Transverse colon (tissue), 4 donors: Measurements from ENCODE around the gene JAZF1. TPM values are rescaled to one million over a fixed set of nuclear protein-coding genes. Genes with fewer than 3 reads are reported as not detected.

ENCODE experiments used
- DNase-seq: peaks from one replicate; pipeline ENCODE4 v3.0.0-alpha.2; 2019
- H3K27ac ChIP-seq, 4 donors: fragments of 200-600 bp; sonication (generic); 2 replicates each; pipeline ENCODE4 v1.5.1; 2016 to 2018; ENCODE audit warnings: inconsistent platforms in 4 of 4
- H3K27me3 ChIP-seq: fragments of 200-600 bp; sonication (generic); 2 replicates; pipeline ENCODE4 v1.5.1; 2017; ENCODE audit warnings: inconsistent platforms
- H3K36me3 ChIP-seq, 4 donors: fragments of 200-600 bp; sonication (generic); 2 replicates each; pipeline ENCODE4 v1.5.1; 2017 to 2019; ENCODE audit warnings: inconsistent platforms in 4 of 4
- H3K4me1 ChIP-seq, 4 donors: fragments of 200-600 bp; sonication (generic); 2 replicates each; pipeline ENCODE4 v1.5.1; 2017 to 2020; ENCODE audit warnings: inconsistent platforms in 4 of 4
- H3K4me3 ChIP-seq, 4 donors: fragments of 200-600 bp; sonication (generic); 1 replicate in 1 of 4; 2 replicates in 3 of 4; pipeline versions ENCODE4 v1.5.1 to v1.6.1; 2017 to 2019; ENCODE audit warnings: inconsistent platforms in 4 of 4
- H3K9me3 ChIP-seq, 2 donors: fragments of 200-600 bp; sonication (generic); 2 replicates each; pipeline ENCODE4 v1.5.1; 2017 to 2019; ENCODE audit warnings: inconsistent platforms in 2 of 2
- CTCF ChIP-seq, 5 experiments: fragments of 200-600 bp in 3 of 5; fragments of 450-650 bp in 2 of 5; sonication (generic) in 3 of 5; IDR thresholded peaks; 1 replicate in 2 of 5; 2 replicates in 3 of 5; pipeline ENCODE4 v1.5.1; 2016 to 2017; ENCODE audit warnings: antibody characterized with exemption in 5 of 5, inconsistent platforms in 3 of 5, mild to moderate bottlenecking in 2 of 5, moderate library complexity in 1 of 5
- EP300 ChIP-seq: sonication (generic); formaldehyde crosslinking; IDR thresholded peaks from one replicate; pipeline ENCODE4 v1.6.1; 2017; ENCODE audit warnings: antibody characterized with exemption, low read depth
- POLR2A ChIP-seq: fragments of 450-650 bp; IDR thresholded peaks from one replicate; pipeline ENCODE4 v1.6.1; 2016; ENCODE audit warnings: antibody characterized with exemption, mild to moderate bottlenecking, moderate library complexity
- POLR2AphosphoS5 ChIP-seq, 3 donors: sonication (generic); formaldehyde crosslinking; IDR thresholded peaks; one replicate each; pipeline ENCODE4 v1.6.1; 2016; ENCODE audit warnings: antibody characterized with exemption in 3 of 3
- WGBS, 2 donors: methylation state at CpG; one replicate each; pipeline ENCODE4 v1.1.5; 2018; ENCODE audit warnings: low coverage in 1 of 2; 5-methylcytosine and 5-hydroxymethylcytosine counted together
- in situ Hi-C, 4 donors: fragments of 200-750 bp; cut with MboI; loops; one replicate each; pipeline versions ENCODE4 v1.15.0 to v1.15.1; 2017; ENCODE audit warnings: low sequenced_read_pairs in 3 of 4, low pct_ligation_motif_present in 1 of 4, low pct_unique_long_range_greater_than_20kb in 1 of 4
- intact Hi-C: fragments of 100-400 bp; cut with DNase I; formaldehyde crosslinking; loops from one replicate; pipeline ENCODE4 v1.15.1; 2023; ENCODE audit warnings: low total_unique reads
- total RNA-seq, 4 donors: library from RNA; depleted of rRNA; stranded (reverse); fragments of >200 nt; gene quantifications; one replicate each; pipeline ENCODE4 v1.1.0, GENCODE V29; 2016

Gene JAZF1
- total RNA-seq, 4 donors from 2014 or later: 11.0 to 12.2 (median 11.5) TPM

- H3K9me3 ChIP-seq: no peaks in the 10 kb centered on the region
- 59 to 72% methylated on average over 5 to 6 of the region's 6 CpGs for WGBS, 2 donors
- H3K27ac ChIP-seq: no peak overlapping the region
- TF ChIP-seq CTCF (IDR thresholded peaks at IDR 0.05) (no peak), POLR2A (no peak), EP300 (no peak), POLR2AphosphoS5 (IDR thresholded peaks at IDR 0.05) (no peak)
- H3K27me3 ChIP-seq: no peaks in the 10 kb centered on the region
- intact Hi-C loops (no loop called here), in situ Hi-C loops (no loop called here)
- DNase-seq: no peak
- H3K4me1 ChIP-seq: peaks cover 5 to 32% (median 13%) of the 10 kb centered on the region in 4 donors
- H3K36me3 ChIP-seq: no peaks in the 10 kb centered on the region
- no peak overlapping the region for H3K4me3 ChIP-seq
Observed at GRCh38 chr7:27871866-27872265, 308.7 kb downstream of the JAZF1 start.

- Histone ChIP-seq H3K27ac (no peak overlapping the region), H3K36me3 (no peaks in the 10 kb centered on the region), H3K9me3 (no peaks in the 10 kb centered on the region), H3K4me1 (peaks cover 5 to 32% (median 13%) of the 10 kb centered on the region in 4 donors), H3K4me3 (no peak overlapping the region), H3K27me3 (no peaks in the 10 kb centered on the region)
- TF ChIP-seq EP300: no peak
- 88 to 100% methylated on average over 2 to 3 of the region's 3 CpGs for WGBS, 2 donors
- intact Hi-C loops (no loop called here), in situ Hi-C loops (no loop called here)
- DNase-seq: no peak
Observed at GRCh38 chr7:27871086-27871485, 309.5 kb downstream of the JAZF1 start.

- Histone ChIP-seq H3K4me3 (no peak overlapping the region), H3K27me3 (no peaks in the 10 kb centered on the region), H3K36me3 (no peaks in the 10 kb centered on the region), H3K4me1 (peaks cover 5 to 32% (median 13%) of the 10 kb centered on the region in 4 donors), H3K9me3 (no peaks in the 10 kb centered on the region), H3K27ac (no peak overlapping the region)
- TF ChIP-seq POLR2A (no peak), CTCF (IDR thresholded peaks at IDR 0.05) (no peak), POLR2AphosphoS5 (IDR thresholded peaks at IDR 0.05) (no peak), EP300 (no peak)
- intact Hi-C loops (no loop called here), in situ Hi-C loops (no loop called here)
- DNase-seq: no peak
- 76% methylated on average over 2 of the region's 5 CpGs; no CpG with 5 or more reads in 1 of the 2 donors for WGBS, 2 donors
Observed at GRCh38 chr7:27870595-27870994, 310.0 kb downstream of the JAZF1 start.

GRCh38 chr7:27869056-27869455, 311.5 kb downstream of the JAZF1 start:
- in situ Hi-C loops (no loop called here), intact Hi-C loops (no loop called here)
- TF ChIP-seq POLR2AphosphoS5 (IDR thresholded peaks at IDR 0.05) (no peak), CTCF (IDR thresholded peaks at IDR 0.05) (no peak), POLR2A (no peak), EP300 (no peak)
- H3K36me3 ChIP-seq: no peaks in the 10 kb centered on the region
- peaks cover 5 to 21% (median 7%) of the 10 kb centered on the region in 4 donors for H3K4me1 ChIP-seq
- no peak overlapping the region for H3K27ac ChIP-seq
- H3K27me3 ChIP-seq: no peaks in the 10 kb centered on the region
- DNase-seq: no peak
- WGBS, 2 donors: 90 to 94% methylated on average over 7 of the region's 7 CpGs
- no peak overlapping the region for H3K4me3 ChIP-seq
- no peaks in the 10 kb centered on the region for H3K9me3 ChIP-seq

GRCh38 chr7:27868131-27868550, 312.5 kb downstream of the JAZF1 start:
- peaks cover 0 to 12% (median 2%) of the 10 kb centered on the region in 4 donors for H3K4me1 ChIP-seq
- DNase-seq: no peak
- no peak overlapping the region for H3K4me3 ChIP-seq
- intact Hi-C loops (no loop called here), in situ Hi-C loops (no loop called here)
- TF ChIP-seq EP300 (no peak), CTCF (IDR thresholded peaks at IDR 0.05) (no peak), POLR2A (no peak), POLR2AphosphoS5 (IDR thresholded peaks at IDR 0.05) (no peak)
- no peaks in the 10 kb centered on the region for H3K27me3 ChIP-seq
- H3K9me3 ChIP-seq: no peaks in the 10 kb centered on the region
- WGBS, 2 donors: 91% methylated on average over 15 of the region's 15 CpGs; no CpG with 5 or more reads in 1 of the 2 donors
- H3K36me3 ChIP-seq: no peaks in the 10 kb centered on the region
- H3K27ac ChIP-seq: no peak overlapping the region
